ENCODE results near the gene RPEL1.
"Not testable (repeated sequence)": the region's sequence is repeated elsewhere in the genome, so short reads cannot be mapped to it uniquely, and the experiment has no call there.

RPEL1 gene

GRCh38 chr10:103238506-103239252 is 7.0 kb upstream of the RPEL1 start:
- DNase-seq, result no peak

- DNase-seq, result peak; percentile 22
Observed at GRCh38 chr10:103241262-103242011, 4.2 kb upstream of the RPEL1 start.

- DNase-seq, result peak; percentile 74
Observed at GRCh38 chr10:103244666-103245271, 918 bp upstream of the RPEL1 start.

GRCh38 chr10:103246324-103246723 is 637 bp downstream of the RPEL1 start:
- DNase-seq, result no peak

- no peak for DNase-seq
Observed at GRCh38 chr10:103254113-103254512, 8.4 kb downstream of the RPEL1 start.

GRCh38 chr10:103254538-103255325 is 9.0 kb downstream of the RPEL1 start:
- peak; percentile 74 for DNase-seq

DNA sequence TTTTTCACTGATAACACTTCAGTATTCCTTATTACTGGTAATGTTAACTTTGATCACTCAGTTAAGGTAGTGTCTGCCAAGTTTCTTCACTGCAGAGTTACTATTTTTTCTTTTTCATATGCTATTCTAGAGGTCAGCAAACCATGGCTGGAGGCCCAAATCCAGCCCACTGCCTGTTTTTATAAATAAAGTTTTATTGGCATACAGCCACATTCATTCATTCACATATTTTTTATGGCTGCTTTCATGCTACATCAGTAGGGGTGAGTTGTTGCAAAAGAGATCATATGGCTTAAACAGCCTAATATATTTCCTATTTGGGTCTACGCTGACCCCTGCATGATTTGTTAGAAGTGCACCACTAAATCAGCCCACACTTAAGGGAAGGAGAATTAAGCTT is 10.9 kb downstream of the RPEL1 start:
- no peak for DNase-seq

GRCh38 chr10:103257812-103258211 is 12.1 kb downstream of the RPEL1 start:
- DNase-seq, result no peak

GRCh38 chr10:103258928-103259327 is 13.2 kb downstream of the RPEL1 start:
- DNase-seq, result not testable (repeated sequence)

DNA sequence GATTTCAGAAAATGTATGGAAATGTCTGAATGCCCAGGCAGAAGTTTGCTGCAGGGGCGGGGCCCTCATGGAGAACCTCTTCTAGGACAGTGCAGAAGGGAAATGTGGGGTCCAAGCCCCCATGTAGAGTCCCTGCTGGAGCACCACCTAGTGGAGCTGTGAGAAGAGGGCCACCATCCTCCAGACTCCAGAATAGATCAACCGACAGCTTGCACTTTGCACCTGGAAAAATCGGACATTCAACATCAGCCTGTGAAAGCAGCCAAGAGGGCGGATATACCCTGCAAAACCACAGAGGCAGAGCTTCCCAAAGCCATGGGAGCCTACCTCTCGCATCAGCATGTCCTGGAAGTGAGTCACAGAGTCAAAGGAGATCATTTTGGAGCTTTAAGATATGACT is 14.3 kb downstream of the RPEL1 start:
- DNase-seq, result no peak

DNA sequence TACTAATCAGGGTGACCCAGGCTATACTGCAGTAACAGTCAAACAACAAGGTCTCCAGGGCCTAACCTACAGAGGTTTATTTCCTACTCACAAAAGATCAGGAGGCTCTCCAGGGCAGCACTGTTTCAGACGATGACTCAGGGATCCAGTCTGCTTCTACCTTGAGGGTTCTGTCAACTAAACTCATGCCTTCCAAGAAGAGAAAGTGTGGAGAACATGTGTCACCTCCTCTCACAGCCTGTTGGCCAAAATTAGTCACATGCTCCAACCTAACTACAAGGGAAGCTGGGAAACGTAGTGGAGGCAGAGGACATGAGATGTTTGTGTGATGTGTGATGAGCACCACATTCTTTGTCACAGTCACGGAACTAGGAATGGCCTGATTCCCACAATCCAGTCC is 16.5 kb downstream of the RPEL1 start:
- peak; percentile 24 for DNase-seq

DNA sequence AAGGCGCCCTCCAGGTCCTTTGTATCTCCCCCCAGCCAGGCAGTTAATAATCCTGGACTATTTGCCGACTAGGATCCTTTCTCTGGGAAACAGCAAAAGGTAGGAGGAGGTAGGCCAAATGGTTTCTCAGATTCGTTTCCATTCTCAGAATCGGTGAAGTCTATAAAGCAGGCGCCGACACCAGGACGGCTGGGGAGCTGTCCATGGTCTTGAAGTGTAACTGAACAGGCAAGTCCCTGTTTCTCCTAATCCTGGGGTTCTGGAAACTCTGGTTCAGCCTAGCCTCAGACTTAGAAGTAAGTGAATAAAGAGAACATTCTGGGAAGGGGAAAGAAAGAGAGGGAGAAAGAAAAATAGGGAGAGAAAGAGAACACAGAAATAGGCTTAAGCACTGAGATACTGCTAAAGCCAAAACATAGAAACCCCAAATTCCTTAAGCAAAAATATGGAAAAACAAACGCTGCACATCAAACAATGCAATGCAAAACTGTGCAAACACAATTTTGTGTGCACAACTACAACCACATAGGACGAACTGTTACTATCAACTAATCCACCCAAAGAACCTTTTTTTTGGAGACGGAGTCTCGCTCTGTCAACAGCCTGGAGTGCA is 20.1 kb downstream of the RPEL1 start:
- peak; percentile 36 for DNase-seq

GRCh38 chr10:103273041-103273441 is 27.4 kb downstream of the RPEL1 start:
- DNase-seq, result no peak

DNA sequence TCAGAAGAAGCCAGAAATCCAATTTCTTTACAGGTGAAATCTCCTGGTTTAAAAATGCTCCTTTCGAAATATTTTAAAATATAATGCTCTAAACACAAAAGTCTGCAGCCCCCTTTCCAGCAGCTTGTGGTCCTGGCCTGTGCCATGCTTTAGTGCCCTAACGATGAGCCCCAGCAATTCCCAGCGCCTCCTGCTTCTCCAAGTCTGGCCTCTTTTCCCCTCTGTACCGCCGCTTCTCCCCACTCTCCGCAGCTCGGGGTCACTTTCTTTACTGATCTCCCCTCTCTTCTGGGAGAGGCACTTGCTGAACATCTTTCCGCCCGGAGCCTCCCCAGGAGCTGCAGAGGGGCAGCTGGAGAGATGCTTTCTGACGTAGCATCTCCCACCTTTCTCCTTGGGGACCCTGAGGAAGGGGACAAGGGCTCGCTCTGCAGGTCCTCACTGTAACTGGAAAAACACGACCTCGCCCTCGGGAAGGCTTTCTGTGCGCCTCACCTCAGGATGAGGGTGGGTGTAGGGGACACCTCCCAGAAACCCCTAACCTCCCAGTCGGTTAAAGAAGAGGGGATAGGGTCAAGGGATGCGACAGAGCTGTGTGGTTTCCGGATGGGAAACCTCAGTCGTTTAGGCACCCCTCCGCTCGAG is 30.7 kb downstream of the RPEL1 start:
- DNase-seq, result no peak

- DNase-seq, result peak; percentile 52
Observed at GRCh38 chr10:103276896-103277712, 31.4 kb downstream of the RPEL1 start, which contains the start of gene INA. Gene INA (plus strand): TSS chr10:103277138. CDS start chr10:103277212, 74 bp downstream.

GRCh38 chr10:103277713-103278536 is 32.2 kb downstream of the RPEL1 start:
- no peak for DNase-seq

GRCh38 chr10:103278537-103278823 is 32.8 kb downstream of the RPEL1 start:
- DNase-seq, result no peak

DNA sequence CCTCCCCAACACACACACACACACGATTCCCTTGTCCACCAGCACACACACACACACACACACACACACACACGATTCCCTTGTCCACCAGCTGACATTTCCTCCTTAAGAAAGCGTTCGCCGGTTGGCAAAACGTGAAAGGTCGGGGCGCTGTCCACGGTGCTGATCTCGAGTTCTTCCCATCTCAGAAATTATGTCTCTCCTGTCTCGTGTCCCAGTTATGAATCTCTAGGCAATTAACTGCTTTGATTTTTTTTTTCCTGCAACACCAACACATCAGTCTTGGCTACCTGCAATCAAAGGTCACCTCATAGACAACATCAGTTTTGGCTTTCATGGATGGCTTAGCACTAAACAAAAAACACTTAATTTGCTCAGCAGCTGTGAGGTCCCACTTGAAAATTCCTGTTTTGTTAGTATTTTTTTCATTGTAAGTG is 33.2 kb downstream of the RPEL1 start:
- peak; percentile 43 for DNase-seq

- no peak for DNase-seq
Observed at GRCh38 chr10:103280031-103280430, 34.3 kb downstream of the RPEL1 start.

GRCh38 chr10:103280506-103280905 is 34.8 kb downstream of the RPEL1 start:
- DNase-seq, result no peak
